Endothelial cell of umbilical vein (primary cell): ENCODE measurements around the gene PPM1L.

Source experiments
- CTCF ChIP-seq, 2 donors: IDR thresholded peaks; 1 replicate in 1 of 2; 2 replicates in 1 of 2; pipeline ENCODE4 v1.5.1; 2011; ENCODE audit warnings: low read length in 2 of 2, mild to moderate bottlenecking in 2 of 2, moderate library complexity in 2 of 2, control low read depth in 1 of 2, inconsistent platforms in 1 of 2, low read depth in 1 of 2; ENCODE audit not compliant: insufficient read depth in 1 of 2; ENCODE audit errors: extremely low read depth in 1 of 2
- POLR2A ChIP-seq: IDR thresholded peaks from 2 replicates; pipeline ENCODE4 v1.6.1; 2012; ENCODE audit warnings: low read depth, mild to moderate bottlenecking, control low read depth, low read length
- POLR2AphosphoS5 ChIP-seq: IDR thresholded peaks from 2 replicates; pipeline ENCODE4 v1.6.1; 2012; ENCODE audit warnings: low read depth, mild to moderate bottlenecking, control low read depth, low read length, moderate library complexity; ENCODE audit not compliant: insufficient read depth

GRCh38 chr3:160774172-160774571 is 18.1 kb downstream of the PPM1L start:
- no peak for TF ChIP-seq CTCF (IDR thresholded peaks at IDR 0.05; ENCODE audit: extremely low read depth in 1 of 2, insufficient read depth in 1 of 2, low read depth in 1 of 2, low read length in 2 of 2)
- no peak for TF ChIP-seq POLR2AphosphoS5
- no peak for TF ChIP-seq POLR2A
